Aorta (tissue), 5 donors: ENCODE results near the gene TMEM231. TPM values are rescaled to one million over a fixed set of nuclear protein-coding genes. Genes with fewer than 3 reads are reported as not detected.
"Not testable (repeated sequence)": the region's sequence is repeated elsewhere in the genome, so short reads cannot be mapped to it uniquely, and the experiment has no call there.

Experiments
- ATAC-seq: fragments of 200-7000 bp; cut with Tn5 transposase; one replicate; pipeline ENCODE4 v1.9.1; 2022; ENCODE audit warnings: moderate library complexity; ENCODE audit not compliant: low FRiP score
- DNase-seq, 2 donors: peaks; one replicate each; pipeline ENCODE4 v3.0.0-alpha.2; 2020
- H3K27ac ChIP-seq, 2 donors: one replicate each; pipeline ENCODE4 v1.5.1; 2013; ENCODE audit warnings: low read length in 2 of 2, mild to moderate bottlenecking in 2 of 2, moderate library complexity in 2 of 2, control low read depth in 1 of 2, inconsistent platforms in 1 of 2, low read depth in 1 of 2
- H3K27me3 ChIP-seq, 2 donors: one replicate each; pipeline ENCODE4 v1.6.1; 2013; ENCODE audit warnings: control low read depth in 1 of 2, low read length in 1 of 2, mild to moderate bottlenecking in 1 of 2, moderate library complexity in 1 of 2; ENCODE audit not compliant: insufficient read depth in 2 of 2, control insufficient read depth in 1 of 2
- H3K36me3 ChIP-seq, 2 donors: one replicate each; pipeline ENCODE4 v1.6.1; 2013; ENCODE audit warnings: control low read depth in 1 of 2, low read length in 1 of 2, mild to moderate bottlenecking in 1 of 2; ENCODE audit not compliant: insufficient read depth in 2 of 2, control insufficient read depth in 1 of 2
- H3K4me1 ChIP-seq, 2 donors: one replicate each; pipeline ENCODE4 v1.6.1; 2013; ENCODE audit warnings: low read length in 2 of 2, control low read depth in 1 of 2, mild to moderate bottlenecking in 1 of 2, moderate library complexity in 1 of 2; ENCODE audit not compliant: insufficient read depth in 2 of 2, control insufficient read depth in 1 of 2
- H3K4me3 ChIP-seq, 2 donors: one replicate each; pipeline ENCODE4 v1.5.1; 2013; ENCODE audit warnings: low read length in 2 of 2, control low read depth in 1 of 2, mild to moderate bottlenecking in 1 of 2
- H3K9me3 ChIP-seq: one replicate; pipeline ENCODE4 v1.6.1; 2013; ENCODE audit warnings: mild to moderate bottlenecking, low read length; ENCODE audit not compliant: control insufficient read depth
- WGBS, 2 donors: extraction: QIAGEN DNeasy Blood & Tissue Kit; methylation state at CpG; one replicate each; pipeline ENCODE4 v1.1.7; 2013; 5-methylcytosine and 5-hydroxymethylcytosine counted together
- intact Hi-C, 2 donors: fragments of 100-400 bp; cut with DNase I; formaldehyde crosslinking; loops; one replicate each; pipeline versions ENCODE4 v1.14.2 to v1.15.0; 2022
- polyA plus RNA-seq, 2 donors: library from polyadenylated mRNA; stranded (reverse); fragments of 200-250 nt; gene quantifications; one replicate each; pipeline ENCODE4 v1.2.3, GENCODE V29; 2013
- total RNA-seq, 2 donors: library from RNA; stranded (reverse); fragmentation: NEBNext Ultra II Directional; extraction: Animal tissue kit (Norgen Biotek cat#: 25700); gene quantifications; one replicate each; pipeline ENCODE4 v1.2.1, GENCODE V29; 2021
- donor health status: healthy with polysubstance abuse.
- donor health status: Bipolar disorder and iron deficiency.
- donor health status: DM: no; HTN: no; CAD: no.
- donor health status: DM: no; HTN: no; CAD: no.
- donor health status: DM: yes; HTN: yes; CAD: no.

Gene TMEM231
- total and polyA plus RNA-seq, 4 donors = 2.3 to 11.0 (median 8.5) TPM

GRCh38 chr16:75506107-75506506 lies 49.9 kb downstream of the TMEM231 start:
- 89 to 90% methylated on average over 3 of the region's 3 CpGs for WGBS, 2 donors
- no peaks in the 10 kb centered on the region for H3K36me3 ChIP-seq
- no peak overlapping the region for H3K27ac ChIP-seq
- no peaks in the 10 kb centered on the region for H3K9me3 ChIP-seq
- no peaks in the 10 kb centered on the region for H3K27me3 ChIP-seq
- H3K4me1 ChIP-seq = peaks cover 3% of the 10 kb centered on the region in 2 donors
- ATAC-seq (no peak), DNase-seq (no peak)
- intact Hi-C loops = no loop called here
- H3K4me3 ChIP-seq = no peak overlapping the region

- Histone ChIP-seq H3K4me3 (no peak overlapping the region), H3K27me3 (no peaks in the 10 kb centered on the region), H3K36me3 (no peaks in the 10 kb centered on the region), H3K4me1 (peaks cover 3 to 6% of the 10 kb centered on the region in 2 donors), H3K9me3 (no peaks in the 10 kb centered on the region), H3K27ac (no peak overlapping the region)
- DNase-seq = peak in 1 of 2 donors; percentile 21
- no peak for ATAC-seq
- intact Hi-C loops = no loop called here
- 95 to 100% methylated on average over 1 of the region's 1 CpG for WGBS, 2 donors
These were observed 52.3 kb downstream of the TMEM231 start for GRCh38 chr16:75503801-75504200.

GRCh38 chr16:75502916-75503605 lies 53.0 kb downstream of the TMEM231 start:
- ATAC-seq (no peak), DNase-seq (peak in 1 of 2 donors; percentile 55)
- intact Hi-C loops = no loop called here
- Histone ChIP-seq H3K27ac (no peak overlapping the region), H3K27me3 (no peaks in the 10 kb centered on the region), H3K36me3 (no peaks in the 10 kb centered on the region), H3K9me3 (no peaks in the 10 kb centered on the region), H3K4me1 (peaks cover 3 to 6% of the 10 kb centered on the region in 2 donors), H3K4me3 (no peak overlapping the region)
- WGBS, 2 donors = 98 to 100% methylated on average over 4 of the region's 4 CpGs

- peak overlapping the region in 1 of 2 donors; percentile 30 for H3K27ac ChIP-seq
- intact Hi-C loops, H3K36me3 ChIP-seq, H3K4me3 ChIP-seq, H3K27me3 ChIP-seq, H3K4me1 ChIP-seq, H3K9me3 ChIP-seq: not testable (repeated sequence)
- ATAC-seq (peak; percentile 75), DNase-seq (peak; percentile 74 to 80)
- 5 to 7% methylated on average over 6 of the region's 6 CpGs for WGBS, 2 donors
These were observed 54.2 kb downstream of the TMEM231 start for GRCh38 chr16:75501820-75502219.

GRCh38 chr16:75501359-75501758 lies 54.7 kb downstream of the TMEM231 start:
- peak overlapping the region in 1 of 2 donors; percentile 26 for H3K27ac ChIP-seq
- ATAC-seq (no peak), DNase-seq (no peak)
- no peaks in the 10 kb centered on the region for H3K9me3 ChIP-seq
- no peak overlapping the region for H3K4me3 ChIP-seq
- intact Hi-C loops = no loop called here
- no peaks in the 10 kb centered on the region for H3K27me3 ChIP-seq
- no peaks in the 10 kb centered on the region for H3K36me3 ChIP-seq
- peaks cover 3 to 6% of the 10 kb centered on the region in 2 donors for H3K4me1 ChIP-seq
- 62 to 64% methylated on average over 5 of the region's 5 CpGs for WGBS, 2 donors

GRCh38 chr16:75498605-75499322 lies 57.3 kb downstream of the TMEM231 start:
- H3K27me3 ChIP-seq, H3K36me3 ChIP-seq, H3K4me3 ChIP-seq, H3K9me3 ChIP-seq, intact Hi-C loops, H3K4me1 ChIP-seq: not testable (repeated sequence)
- DNase-seq (peak; percentile 58 to 85), ATAC-seq (peak; percentile 54)
- 3 to 4% methylated on average over 9 to 11 of the region's 13 CpGs for WGBS, 2 donors
- peak overlapping the region in 1 of 2 donors; percentile 90 for H3K27ac ChIP-seq

- 12 to 15% methylated on average over 4 of the region's 4 CpGs for WGBS, 2 donors
- H3K9me3 ChIP-seq = no peaks in the 10 kb centered on the region
- DNase-seq = no peak
- no peak overlapping the region for H3K4me3 ChIP-seq
- no peak for ATAC-seq
- intact Hi-C loops = no loop called here
- peak overlapping the region in 1 of 2 donors; percentile 22 for H3K27ac ChIP-seq
- peaks cover 3 to 6% of the 10 kb centered on the region in 2 donors for H3K4me1 ChIP-seq
- H3K27me3 ChIP-seq = no peaks in the 10 kb centered on the region
- H3K36me3 ChIP-seq = no peaks in the 10 kb centered on the region
These were observed 58.5 kb downstream of the TMEM231 start for GRCh38 chr16:75497558-75497957.

GRCh38 chr16:75495076-75495674 lies 60.9 kb downstream of the TMEM231 start, which contains the start of gene CHST6:
CHST6 (minus strand) TSS chr16:75495441; CDS start chr16:75479828, 15,613 bp downstream.
- no peaks in the 10 kb centered on the region for H3K9me3 ChIP-seq
- H3K4me1 ChIP-seq = peaks cover 0 to 3% of the 10 kb centered on the region in 2 donors
- no peak within 1 kb of the TSS for H3K27ac ChIP-seq
- peak; percentile 62 to 85 for DNase-seq
- peak; percentile 82 for ATAC-seq
- peak within 1 kb of the TSS in 1 of 2 donors; percentile 32 for H3K4me3 ChIP-seq
- no peaks in the 10 kb centered on the region for H3K27me3 ChIP-seq
- 3% methylated on average over 42 to 43 of the region's 43 CpGs for WGBS, 2 donors
- no peaks in the 10 kb centered on the region for H3K36me3 ChIP-seq
- intact Hi-C loops = no loop called here
